CD4-positive, alpha-beta T cell treated with Interleukin-15 for 1 hour (primary cell): ENCODE measurements around the gene FASTKD3.

Source experiments
- DNase-seq: peaks from one replicate; pipeline ENCODE4 v3.0.0-alpha.2; 2020

Gene FASTKD3

GRCh38 chr5:7848296-7848695 lies 20.5 kb downstream of the FASTKD3 start:
- no peak for DNase-seq

GRCh38 chr5:7846327-7846726 lies 22.5 kb downstream of the FASTKD3 start:
- no peak for DNase-seq

GRCh38 chr5:7845557-7845956 lies 23.3 kb downstream of the FASTKD3 start:
- DNase-seq = no peak

GRCh38 chr5:7844901-7845300 lies 23.9 kb downstream of the FASTKD3 start:
- no peak for DNase-seq

GRCh38 chr5:7842531-7842930 lies 26.3 kb downstream of the FASTKD3 start:
- DNase-seq = no peak

GRCh38 chr5:7837403-7837802 lies 31.4 kb downstream of the FASTKD3 start:
- no peak for DNase-seq

GRCh38 chr5:7834982-7835381 lies 33.8 kb downstream of the FASTKD3 start:
- DNase-seq = no peak

GRCh38 chr5:7828269-7828668 lies 40.6 kb downstream of the FASTKD3 start:
- DNase-seq = no peak

- no peak for DNase-seq
Measured at GRCh38 chr5:7827610-7828009, 41.2 kb downstream of the FASTKD3 start.

GRCh38 chr5:7825630-7826029 lies 43.2 kb downstream of the FASTKD3 start:
- no peak for DNase-seq

- no peak for DNase-seq
Measured at GRCh38 chr5:7824995-7825394, 43.8 kb downstream of the FASTKD3 start.

GRCh38 chr5:7823594-7823993 lies 45.2 kb downstream of the FASTKD3 start:
- DNase-seq = no peak

GRCh38 chr5:7822449-7822848 lies 46.4 kb downstream of the FASTKD3 start:
- no peak for DNase-seq

GRCh38 chr5:7816535-7816901 lies 52.3 kb downstream of the FASTKD3 start:
- no peak for DNase-seq

- peak; percentile 56 for DNase-seq
Measured at GRCh38 chr5:7815892-7816534, 52.8 kb downstream of the FASTKD3 start.

- no peak for DNase-seq
Measured at GRCh38 chr5:7814816-7815215, 54.0 kb downstream of the FASTKD3 start.

- no peak for DNase-seq
Measured at GRCh38 chr5:7813576-7813975, 55.3 kb downstream of the FASTKD3 start.

- no peak for DNase-seq
Measured at GRCh38 chr5:7813007-7813406, 55.8 kb downstream of the FASTKD3 start.

GRCh38 chr5:7811715-7812114 lies 57.1 kb downstream of the FASTKD3 start:
- no peak for DNase-seq
